HEK293 (cell line): Measurements from ENCODE around the gene OR9A2.

Experiments
- CTCF ChIA-PET: fragments of 350-600 bp; formaldehyde crosslinking; extraction: SDS; loops from one replicate; lab custom pipeline; 2021; ENCODE audit warnings: antibody characterized with exemption; lab: Yijun Ruan, JAX
- POLR2A ChIA-PET: fragments of 300-600 bp; formaldehyde crosslinking; extraction: SDS; loops from one replicate; lab custom pipeline; 2020; ENCODE audit warnings: antibody characterized with exemption, inconsistent platforms; lab: Yijun Ruan, JAX
- H3K27ac ChIP-seq: fragments of 200-500 bp; sonication (Bioruptor generic); 2 replicates; pipeline ENCODE4 v1.5.1; 2014; ENCODE audit warnings: low read depth, low read length, control low read depth, inconsistent platforms; ENCODE audit errors: extremely low read depth
- H3K36me3 ChIP-seq, 2 experiments: fragments of 200-500 bp in 1 of 2; sonication (Bioruptor generic) in 1 of 2; 1 replicate in 1 of 2; 2 replicates in 1 of 2; pipeline ENCODE4 v1.5.1; 2014 to 2017; ENCODE audit warnings: inconsistent platforms in 2 of 2, low read length in 2 of 2; ENCODE audit not compliant: control insufficient read depth in 2 of 2, insufficient read depth in 1 of 2
- H3K4me1 ChIP-seq: fragments of 200-500 bp; sonication (Bioruptor generic); 2 replicates; pipeline ENCODE4 v1.5.1; 2014; ENCODE audit warnings: mild to moderate bottlenecking, low read length, inconsistent platforms; ENCODE audit not compliant: control insufficient read depth, insufficient read depth
- H3K4me3 ChIP-seq: 2 replicates; pipeline ENCODE4 v1.5.1; 2011; ENCODE audit warnings: low read depth, mild to moderate bottlenecking, control low read depth, low read length, moderate library complexity
- H3K9me3 ChIP-seq: fragments of 200-500 bp; sonication (Bioruptor generic); 2 replicates; pipeline ENCODE4 v1.5.1; 2014; ENCODE audit warnings: low read depth, low read length, inconsistent platforms; ENCODE audit not compliant: control insufficient read depth, insufficient read depth
- BCL6B ChIP-seq: fragments of 450-650 bp; formaldehyde crosslinking; IDR thresholded peaks from 2 replicates; pipeline ENCODE4 v1.5.1; 2017; ENCODE audit warnings: missing biosample characterization, missing genetic modification characterization
- OVOL3 ChIP-seq: fragments of 450-650 bp; formaldehyde crosslinking; IDR thresholded peaks from 2 replicates; pipeline ENCODE4 v1.5.1; 2016; ENCODE audit warnings: missing biosample characterization, missing genetic modification characterization
- PATZ1 ChIP-seq: fragments of 450-650 bp; formaldehyde crosslinking; IDR thresholded peaks from 2 replicates; pipeline ENCODE4 v1.5.1; 2016; ENCODE audit warnings: missing biosample characterization, missing genetic modification characterization
- PRDM4 ChIP-seq: fragments of 450-650 bp; formaldehyde crosslinking; IDR thresholded peaks from 2 replicates; pipeline ENCODE4 v1.5.1; 2017; ENCODE audit warnings: missing biosample characterization, missing genetic modification characterization
- REPIN1 ChIP-seq: fragments of 450-650 bp; formaldehyde crosslinking; IDR thresholded peaks from 2 replicates; pipeline ENCODE4 v1.5.1; 2017; ENCODE audit warnings: missing biosample characterization, missing genetic modification characterization, low read depth
- TCF7L2 ChIP-seq: IDR thresholded peaks from 2 replicates; pipeline ENCODE4 v1.6.1; 2011; ENCODE audit warnings: low read depth, mild to moderate bottlenecking, inconsistent platforms, low read length, moderate library complexity, borderline replicate concordance
- TSHZ1 ChIP-seq: fragments of 450-650 bp; formaldehyde crosslinking; IDR thresholded peaks from 2 replicates; pipeline ENCODE4 v1.5.1; 2016; ENCODE audit warnings: missing biosample characterization, missing genetic modification characterization, borderline replicate concordance
- WT1 ChIP-seq: fragments of 450-650 bp; formaldehyde crosslinking; IDR thresholded peaks from 2 replicates; pipeline ENCODE4 v1.5.1; 2016; ENCODE audit warnings: missing biosample characterization, missing genetic modification characterization
- ZBTB1 ChIP-seq: fragments of 450-650 bp; formaldehyde crosslinking; IDR thresholded peaks from 2 replicates; pipeline ENCODE4 v1.5.1; 2016; ENCODE audit warnings: missing biosample characterization, missing genetic modification characterization
- ZBTB48 ChIP-seq: fragments of 450-650 bp; formaldehyde crosslinking; IDR thresholded peaks from 2 replicates; pipeline ENCODE4 v1.5.1; 2016; ENCODE audit warnings: missing biosample characterization, missing genetic modification characterization
- ZFP3 ChIP-seq: fragments of 450-650 bp; formaldehyde crosslinking; IDR thresholded peaks from 2 replicates; pipeline ENCODE4 v1.5.1; 2016; ENCODE audit warnings: low read depth, missing biosample characterization, missing genetic modification characterization
- ZFP37 ChIP-seq: fragments of 450-650 bp; formaldehyde crosslinking; IDR thresholded peaks from 2 replicates; pipeline ENCODE4 v1.5.1; 2016; ENCODE audit warnings: missing biosample characterization, missing genetic modification characterization
- ZIC2 ChIP-seq: fragments of 450-650 bp; formaldehyde crosslinking; IDR thresholded peaks from 2 replicates; pipeline ENCODE4 v1.5.1; 2016; ENCODE audit warnings: missing biosample characterization, missing genetic modification characterization
- ZNF19 ChIP-seq: fragments of 450-650 bp; formaldehyde crosslinking; IDR thresholded peaks from 2 replicates; pipeline ENCODE4; 2016; ENCODE audit warnings: missing biosample characterization, missing genetic modification characterization, low read depth
- ZNF24 ChIP-seq: fragments of 450-650 bp; formaldehyde crosslinking; IDR thresholded peaks from 2 replicates; pipeline ENCODE4 v1.5.1; 2016; ENCODE audit warnings: missing biosample characterization, missing genetic modification characterization
- ZNF248 ChIP-seq: fragments of 450-650 bp; formaldehyde crosslinking; IDR thresholded peaks from 2 replicates; pipeline ENCODE4 v1.5.1; 2017; ENCODE audit warnings: missing biosample characterization, missing genetic modification characterization
- ZNF274 ChIP-seq, 2 experiments: fragments of 200-500 bp in 1 of 2; fragments of 450-650 bp in 1 of 2; sonication (Bioruptor generic) in 1 of 2; formaldehyde crosslinking in 1 of 2; IDR thresholded peaks; 2 replicates each; pipeline versions ENCODE4 v1.5.1 to v1.6.1; 2014 to 2016; ENCODE audit warnings: borderline replicate concordance in 1 of 2, inconsistent platforms in 1 of 2, low read length in 1 of 2, missing biosample characterization in 1 of 2, missing genetic modification characterization in 1 of 2
- ZNF423 ChIP-seq: fragments of 450-650 bp; formaldehyde crosslinking; IDR thresholded peaks from 2 replicates; pipeline ENCODE4 v1.5.1; 2016; ENCODE audit warnings: missing biosample characterization, missing genetic modification characterization
- ZNF501 ChIP-seq: fragments of 450-650 bp; formaldehyde crosslinking; IDR thresholded peaks from 2 replicates; pipeline ENCODE4 v1.5.1; 2016; ENCODE audit warnings: missing biosample characterization, missing genetic modification characterization
- ZNF521 ChIP-seq: fragments of 450-650 bp; formaldehyde crosslinking; IDR thresholded peaks from 2 replicates; pipeline ENCODE4 v1.5.1; 2017; ENCODE audit warnings: missing biosample characterization, mild to moderate bottlenecking, missing genetic modification characterization
- ZNF561 ChIP-seq: fragments of 450-650 bp; IDR thresholded peaks from 2 replicates; pipeline ENCODE4 v1.5.1; 2018; ENCODE audit warnings: missing biosample characterization, missing genetic modification characterization, borderline replicate concordance
- ZNF571 ChIP-seq: fragments of 450-650 bp; formaldehyde crosslinking; IDR thresholded peaks from 2 replicates; pipeline ENCODE4 v1.5.0; 2017; ENCODE audit warnings: missing biosample characterization, missing genetic modification characterization
- ZNF629 ChIP-seq: fragments of 450-650 bp; formaldehyde crosslinking; IDR thresholded peaks from 2 replicates; pipeline ENCODE4 v1.5.1; 2017; ENCODE audit warnings: missing biosample characterization, missing genetic modification characterization
- ZNF701 ChIP-seq: fragments of 450-650 bp; formaldehyde crosslinking; IDR thresholded peaks from 2 replicates; pipeline ENCODE4 v1.5.1; 2016; ENCODE audit warnings: missing biosample characterization, missing genetic modification characterization
- ZNF776 ChIP-seq: fragments of 450-650 bp; formaldehyde crosslinking; IDR thresholded peaks from 2 replicates; pipeline ENCODE4 v1.5.0; 2017; ENCODE audit warnings: missing biosample characterization, missing genetic modification characterization, borderline replicate concordance
- ZNF830 ChIP-seq: fragments of 450-650 bp; IDR thresholded peaks from 2 replicates; pipeline ENCODE4 v1.5.0; 2018; ENCODE audit warnings: missing biosample characterization, missing genetic modification characterization, low read depth, mild to moderate bottlenecking, moderate library complexity
- ZSCAN30 ChIP-seq: fragments of 450-650 bp; IDR thresholded peaks from 2 replicates; pipeline ENCODE4 v1.5.1; 2018; ENCODE audit warnings: missing biosample characterization, mild to moderate bottlenecking, missing genetic modification characterization, moderate library complexity
- ZXDB ChIP-seq: fragments of 450-650 bp; formaldehyde crosslinking; IDR thresholded peaks from 2 replicates; pipeline ENCODE4 v1.5.1; 2016; ENCODE audit warnings: missing biosample characterization, missing genetic modification characterization

The OR9A2 gene

GRCh38 chr7:142997456-142997989, 29.4 kb downstream of the OR9A2 start:
- Histone ChIP-seq H3K4me1 (no peaks in the 10 kb centered on the region), H3K36me3 (no peaks in the 10 kb centered on the region), H3K9me3 (no peaks in the 10 kb centered on the region), H3K27ac (no peak overlapping the region), H3K4me3 (no peak overlapping the region)
- POLR2A ChIA-PET, result no interaction called here
- CTCF ChIA-PET, result interaction anchor here (0.7 to 0.8 kb wide), 2 partner anchors 22 to 124 kb away, joined by 3 to 4 read pairs; no protein-coding TSS in a partner anchor
- no peak for TF ChIP-seq ZXDB
- TF ChIP-seq ZBTB48 (tag by site-specific recombination), result no peak
- no peak for TF ChIP-seq REPIN1 (tag by site-specific recombination)
- no peak for TF ChIP-seq ZSCAN30
- no peak for TF ChIP-seq ZNF19 (tag by site-specific recombination)
- TF ChIP-seq ZNF24 (tag by site-specific recombination), result no peak
- no peak for TF ChIP-seq ZNF571 (tag by site-specific recombination)
- TF ChIP-seq ZNF776 (tag by site-specific recombination), result no peak
- no peak for TF ChIP-seq ZNF830
- TF ChIP-seq ZNF248 (tag by site-specific recombination), result no peak
- no peak for TF ChIP-seq TCF7L2
- TF ChIP-seq ZFP3 (tag by site-specific recombination), result no peak
- TF ChIP-seq ZNF501 (tag by site-specific recombination), result no peak
- TF ChIP-seq PATZ1 (tag by site-specific recombination), result no peak
- no peak for TF ChIP-seq ZNF561 (tag by site-specific recombination)
- no peak for TF ChIP-seq ZNF423 (tag by site-specific recombination)
- no peak for TF ChIP-seq ZNF629 (tag by site-specific recombination)
- no peak for TF ChIP-seq ZNF521 (tag by site-specific recombination)

- ChIA-PET POLR2A (no interaction called here), CTCF (interaction anchor here (0.5 to 2.6 kb wide), 4 partner anchors 10 to 388 kb away, joined by 3 to 9 read pairs (median 4); no protein-coding TSS in a partner anchor)
- Histone ChIP-seq H3K27ac (no peak overlapping the region), H3K36me3 (no peaks in the 10 kb centered on the region), H3K9me3 (no peaks in the 10 kb centered on the region), H3K4me1 (no peaks in the 10 kb centered on the region), H3K4me3 (no peak overlapping the region)
- TF ChIP-seq REPIN1 (tag by site-specific recombination) (no peak), ZBTB1 (no peak), ZFP37 (no peak), ZNF701 (tag by site-specific recombination) (no peak), BCL6B (no peak), TSHZ1 (tag by site-specific recombination) (no peak), OVOL3 (tag by site-specific recombination) (no peak), WT1 (tag by site-specific recombination) (no peak), PRDM4 (tag by site-specific recombination) (no peak), ZNF423 (tag by site-specific recombination) (no peak), ZNF274 (IDR thresholded peaks at IDR 0.05; ENCODE audit: low read length) (no peak), ZNF274 (tag by site-specific recombination; IDR thresholded peaks at IDR 0.05; ENCODE audit: borderline replicate concordance) (no peak), ZIC2 (tag by site-specific recombination) (no peak)
These were observed 34.5 kb downstream of the OR9A2 start for GRCh38 chr7:142992427-142992826.
